ENCODE measurements around the gene RIMBP2. TPM values are rescaled to one million over a fixed set of nuclear protein-coding genes. Genes with fewer than 3 reads are reported as not detected.
"Not testable (repeated sequence)": the region's sequence is repeated elsewhere in the genome, so short reads cannot be mapped to it uniquely, and the experiment has no call there.

The RIMBP2 gene
- total and polyA plus RNA-seq, 2 experiments from 2014 or later = not detected

GRCh38 chr12:130696379-130697100, 19.6 kb downstream of the RIMBP2 start:
- Histone ChIP-seq H3K4me1 (ENCODE audit: insufficient read depth) (no peaks in the 10 kb centered on the region), H3K79me2 (ENCODE audit: insufficient read depth) (no peaks in the 10 kb centered on the region), H4K20me1 (ENCODE audit: insufficient read depth) (no peaks in the 10 kb centered on the region), H3K9me3 (ENCODE audit: low read depth) (no peaks in the 10 kb centered on the region), H2AFZ (no peak overlapping the region), H3K4me3 (no peak overlapping the region), H3K27ac (no peak overlapping the region), H3K9me2 (ENCODE audit: insufficient read depth) (no peaks in the 10 kb centered on the region), H3F3A (ENCODE audit: insufficient read depth) (no peaks in the 10 kb centered on the region), H3K4me2 (ENCODE audit: unreplicated experiment) (no peak overlapping the region), H3K27me3 (replicated peaks; ENCODE audit: insufficient read depth) (no peaks in the 10 kb centered on the region), H3K36me3 (ENCODE audit: low read depth) (no peaks in the 10 kb centered on the region), H3K9ac (no peak overlapping the region)
- DNase-seq = no peak
- 43 to 44% methylated on average over 7 of the region's 7 CpGs for WGBS, 2 experiments (ENCODE audit: low coverage in 1 of 2, low lambda C conversion rate in 2 of 2, missing lambda C conversion rate in 2 of 2)
- in situ Hi-C loops (cut with MboI) = no loop called here
- no peak for TF ChIP-seq EZH2phosphoT487 (IDR thresholded peaks at IDR 0.05; ENCODE audit: insufficient read depth, low read depth)
- no peak for TF ChIP-seq EZH2 (IDR thresholded peaks at IDR 0.05; ENCODE audit: insufficient read depth, poor library complexity, severe bottlenecking)

- no peaks in the 10 kb centered on the region for H3K9me3 ChIP-seq (ENCODE audit: low read depth)
- H3F3A ChIP-seq (ENCODE audit: insufficient read depth) = no peaks in the 10 kb centered on the region
- no peak overlapping the region for H2AFZ ChIP-seq
- 45 to 50% methylated on average over 6 of the region's 6 CpGs for whole genome bisulfite sequencing, 2 experiments (ENCODE audit: low coverage in 1 of 2, low lambda C conversion rate in 2 of 2, missing lambda C conversion rate in 2 of 2)
- no peaks in the 10 kb centered on the region for H4K20me1 ChIP-seq (ENCODE audit: insufficient read depth)
- in situ Hi-C loops (cut with MboI) = no loop called here
- H3K9ac ChIP-seq = no peak overlapping the region
- H3K4me3 ChIP-seq = no peak overlapping the region
- H3K4me2 ChIP-seq (ENCODE audit: unreplicated experiment) = no peak overlapping the region
- H3K9me2 ChIP-seq (ENCODE audit: insufficient read depth) = no peaks in the 10 kb centered on the region
- H3K27ac ChIP-seq = no peak overlapping the region
- no peaks in the 10 kb centered on the region for H3K79me2 ChIP-seq (ENCODE audit: insufficient read depth)
- H3K27me3 ChIP-seq (replicated peaks; ENCODE audit: insufficient read depth) = no peaks in the 10 kb centered on the region
- no peak for DNase-seq
- no peaks in the 10 kb centered on the region for H3K36me3 ChIP-seq (ENCODE audit: low read depth)
- H3K4me1 ChIP-seq (ENCODE audit: insufficient read depth) = no peaks in the 10 kb centered on the region
- TF ChIP-seq EZH2phosphoT487 (IDR thresholded peaks at IDR 0.05; ENCODE audit: insufficient read depth, low read depth) (no peak), EZH2 (IDR thresholded peaks at IDR 0.05; ENCODE audit: insufficient read depth, poor library complexity, severe bottlenecking) (no peak)
These were observed 21.0 kb downstream of the RIMBP2 start for GRCh38 chr12:130695061-130695460.

- no peak for DNase-seq
- Histone ChIP-seq H3K9ac (no peak overlapping the region), H2AFZ (no peak overlapping the region), H3K27ac (no peak overlapping the region), H3F3A (ENCODE audit: insufficient read depth) (no peaks in the 10 kb centered on the region), H3K27me3 (replicated peaks; ENCODE audit: insufficient read depth) (no peaks in the 10 kb centered on the region), H3K4me1 (ENCODE audit: insufficient read depth) (no peaks in the 10 kb centered on the region), H3K9me2 (ENCODE audit: insufficient read depth) (no peaks in the 10 kb centered on the region), H3K36me3 (ENCODE audit: low read depth) (no peaks in the 10 kb centered on the region), H4K20me1 (ENCODE audit: insufficient read depth) (no peaks in the 10 kb centered on the region), H3K79me2 (ENCODE audit: insufficient read depth) (no peaks in the 10 kb centered on the region), H3K4me2 (ENCODE audit: unreplicated experiment) (no peak overlapping the region), H3K9me3 (ENCODE audit: low read depth) (no peaks in the 10 kb centered on the region), H3K4me3 (no peak overlapping the region)
- WGBS, 2 experiments (ENCODE audit: low coverage in 1 of 2, low lambda C conversion rate in 2 of 2, missing lambda C conversion rate in 2 of 2) = 44 to 47% methylated on average over 24 of the region's 24 CpGs
- TF ChIP-seq EZH2phosphoT487 (IDR thresholded peaks at IDR 0.05; ENCODE audit: insufficient read depth, low read depth) = no peak
- no peak for TF ChIP-seq EZH2 (IDR thresholded peaks at IDR 0.05; ENCODE audit: insufficient read depth, poor library complexity, severe bottlenecking)
- in situ Hi-C loops (cut with MboI) = no loop called here
These were observed 26.4 kb downstream of the RIMBP2 start for GRCh38 chr12:130689408-130690405.

- H3F3A ChIP-seq (ENCODE audit: insufficient read depth); H3K9ac ChIP-seq; H3K9me2 ChIP-seq (ENCODE audit: insufficient read depth); H4K20me1 ChIP-seq (ENCODE audit: insufficient read depth); H3K4me1 ChIP-seq (ENCODE audit: insufficient read depth); H3K27me3 ChIP-seq (replicated peaks; ENCODE audit: insufficient read depth); H3K27ac ChIP-seq; DNase-seq; H3K4me3 ChIP-seq; H3K4me2 ChIP-seq (ENCODE audit: unreplicated experiment); in situ Hi-C loops (cut with MboI); H3K79me2 ChIP-seq (ENCODE audit: insufficient read depth); H2AFZ ChIP-seq; H3K36me3 ChIP-seq (ENCODE audit: low read depth); H3K9me3 ChIP-seq (ENCODE audit: low read depth): not testable (repeated sequence)
- WGBS, 2 experiments (ENCODE audit: low coverage in 1 of 2, low lambda C conversion rate in 2 of 2, missing lambda C conversion rate in 2 of 2) = 59 to 66% methylated on average over 16 of the region's 16 CpGs
These were observed 27.1 kb downstream of the RIMBP2 start for GRCh38 chr12:130688999-130689398.
